Lung (tissue), 12 donors: ENCODE data around the gene EID2. TPM values are rescaled to one million over a fixed set of nuclear protein-coding genes. Genes with fewer than 3 reads are reported as not detected.

Experiments used
- ATAC-seq: fragments of 200-7000 bp; cut with Tn5 transposase; one replicate; pipeline ENCODE4 v1.9.1; 2020; ENCODE audit warnings: moderate number of reproducible peaks; ENCODE audit not compliant: insufficient read depth, low FRiP score
- DNase-seq, 3 donors: peaks; one replicate each; pipeline ENCODE4 v3.0.0-alpha.2; 2013 to 2017
- H3K27ac ChIP-seq, 2 donors: one replicate each; pipeline ENCODE4 v1.5.1; 2013; ENCODE audit warnings: mild to moderate bottlenecking in 2 of 2, moderate library complexity in 2 of 2, control low read depth in 1 of 2, inconsistent platforms in 1 of 2, low read depth in 1 of 2, low read length in 1 of 2
- H3K27me3 ChIP-seq, 3 donors: one replicate each; pipeline ENCODE4 v1.5.1; 2013; ENCODE audit warnings: low read length in 2 of 3; ENCODE audit not compliant: control insufficient read depth in 3 of 3, insufficient read depth in 3 of 3
- H3K36me3 ChIP-seq, 4 donors: one replicate each; pipeline ENCODE4 v1.5.1; 2013; ENCODE audit warnings: low read length in 4 of 4, mild to moderate bottlenecking in 1 of 4, moderate library complexity in 1 of 4; ENCODE audit not compliant: control insufficient read depth in 4 of 4, insufficient read depth in 4 of 4
- H3K4me1 ChIP-seq, 5 donors: one replicate each; pipeline ENCODE4 v1.5.1; 2013; ENCODE audit warnings: low read length in 5 of 5, mild to moderate bottlenecking in 2 of 5, moderate library complexity in 1 of 5; ENCODE audit not compliant: control insufficient read depth in 5 of 5, insufficient read depth in 5 of 5
- H3K4me3 ChIP-seq: one replicate; pipeline ENCODE4 v1.5.1; 2013; ENCODE audit warnings: mild to moderate bottlenecking, control low read depth, moderate library complexity
- H3K9ac ChIP-seq, 2 donors: one replicate each; pipeline ENCODE4 v1.5.1; 2013; ENCODE audit warnings: low read length in 2 of 2, control low read depth in 1 of 2; ENCODE audit not compliant: insufficient read depth in 1 of 2
- H3K9me3 ChIP-seq, 4 donors: one replicate each; pipeline ENCODE4 v1.5.1; 2013; ENCODE audit warnings: low read length in 3 of 4, mild to moderate bottlenecking in 1 of 4, moderate library complexity in 1 of 4; ENCODE audit not compliant: control insufficient read depth in 4 of 4, insufficient read depth in 3 of 4
- WGBS, 2 donors: extraction: QIAGEN DNeasy Blood & Tissue Kit; methylation state at CpG; one replicate each; pipeline ENCODE4 v1.1.7; 2013; 5-methylcytosine and 5-hydroxymethylcytosine counted together
- polyA plus RNA-seq, 2 donors: library from polyadenylated mRNA; stranded (reverse); fragments of 200-250 nt; gene quantifications; one replicate each; pipeline ENCODE4 v1.2.1, GENCODE V29; 2013
- total RNA-seq, 2 donors: library from RNA; depleted of rRNA in 1 of 2; stranded (reverse); fragments of >200 nt in 1 of 2; gene quantifications; one replicate each; pipeline ENCODE4 v1.2.1, GENCODE V29; 2014 to 2021
- TF ChIP-seq, protein P1 (sequence below): IDR thresholded peaks from 2 replicates; pipeline ENCODE4 v1.5.1; 2012; ENCODE audit warnings: mild to moderate bottlenecking; ENCODE audit errors: control extremely low read depth, extremely low read depth
- donor health status: control.
- donor health status: control.
- donor health status: Bipolar disorder and iron deficiency.
- donor health status: healthy.
- donor health status: DM: yes; HTN: yes; CAD: no.

The EID2 gene
- total and polyA plus RNA-seq, 4 donors, result 10.4 to 20.2 (median 12.4) TPM

DNA sequence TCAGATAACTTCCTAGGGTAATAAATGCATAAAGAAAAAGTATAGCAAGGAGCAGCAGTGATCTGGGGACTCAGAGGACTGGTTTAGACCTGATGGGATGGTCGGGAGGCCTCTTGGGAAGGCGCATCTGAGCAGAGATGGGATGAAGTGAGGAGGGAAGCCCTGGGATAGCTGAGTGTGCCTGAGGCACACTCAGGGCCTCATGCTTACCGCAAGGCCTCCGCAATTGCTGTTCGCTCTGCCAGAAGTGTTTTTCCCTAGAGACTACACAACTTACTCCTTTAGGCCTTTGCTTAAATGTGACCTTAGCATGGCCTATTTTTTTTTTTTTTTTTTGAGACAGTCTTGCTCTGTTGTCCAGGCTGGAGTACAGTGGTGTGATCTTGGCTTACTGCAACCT lies 45.3 kb downstream of the EID2 start:
- Histone ChIP-seq H3K4me3 (no peak overlapping the region), H3K27ac (no peak overlapping the region), H3K27me3 (peaks cover 10 to 19% (median 13%) of the 10 kb centered on the region in 3 donors), H3K4me1 (peaks cover 0 to 6% (median 0%) of the 10 kb centered on the region in 5 donors), H3K36me3 (peaks cover 2 to 6% (median 5%) of the 10 kb centered on the region in 4 donors), H3K9me3 (peaks cover 0 to 5% (median 0%) of the 10 kb centered on the region in 4 donors), H3K9ac (no peak overlapping the region)
- no peak for ATAC-seq
- DNase-seq, result no peak
- TF ChIP-seq, protein P1, sequence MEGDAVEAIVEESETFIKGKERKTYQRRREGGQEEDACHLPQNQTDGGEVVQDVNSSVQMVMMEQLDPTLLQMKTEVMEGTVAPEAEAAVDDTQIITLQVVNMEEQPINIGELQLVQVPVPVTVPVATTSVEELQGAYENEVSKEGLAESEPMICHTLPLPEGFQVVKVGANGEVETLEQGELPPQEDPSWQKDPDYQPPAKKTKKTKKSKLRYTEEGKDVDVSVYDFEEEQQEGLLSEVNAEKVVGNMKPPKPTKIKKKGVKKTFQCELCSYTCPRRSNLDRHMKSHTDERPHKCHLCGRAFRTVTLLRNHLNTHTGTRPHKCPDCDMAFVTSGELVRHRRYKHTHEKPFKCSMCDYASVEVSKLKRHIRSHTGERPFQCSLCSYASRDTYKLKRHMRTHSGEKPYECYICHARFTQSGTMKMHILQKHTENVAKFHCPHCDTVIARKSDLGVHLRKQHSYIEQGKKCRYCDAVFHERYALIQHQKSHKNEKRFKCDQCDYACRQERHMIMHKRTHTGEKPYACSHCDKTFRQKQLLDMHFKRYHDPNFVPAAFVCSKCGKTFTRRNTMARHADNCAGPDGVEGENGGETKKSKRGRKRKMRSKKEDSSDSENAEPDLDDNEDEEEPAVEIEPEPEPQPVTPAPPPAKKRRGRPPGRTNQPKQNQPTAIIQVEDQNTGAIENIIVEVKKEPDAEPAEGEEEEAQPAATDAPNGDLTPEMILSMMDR, result no peak
- WGBS, 2 donors, result 84 to 94% methylated on average over 5 of the region's 5 CpGs

DNA sequence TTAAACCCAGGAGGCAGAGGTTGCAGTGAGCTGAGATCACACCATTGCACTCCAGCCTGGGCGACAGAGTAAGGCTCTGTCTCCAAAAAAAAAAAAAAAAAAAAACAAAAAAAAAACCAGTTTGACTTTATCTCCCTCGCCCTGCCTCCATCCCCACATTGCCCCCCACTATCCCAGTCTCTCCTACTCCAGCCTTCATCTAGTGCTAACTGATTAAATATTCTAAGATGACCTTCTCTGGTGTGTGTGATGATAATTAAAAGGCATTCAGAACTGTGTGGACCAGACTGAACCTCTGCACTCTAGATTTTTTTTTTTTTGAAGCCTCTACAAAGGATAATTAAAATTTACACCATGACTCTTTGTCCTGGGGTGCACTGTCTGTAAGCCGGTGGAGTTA lies 47.2 kb downstream of the EID2 start:
- Histone ChIP-seq H3K4me1 (peaks cover 0 to under 1% (median 0%) of the 10 kb centered on the region in 5 donors), H3K9me3 (no peaks in the 10 kb centered on the region), H3K27me3 (peaks cover 2 to 6% (median 4%) of the 10 kb centered on the region in 3 donors), H3K27ac (no peak overlapping the region), H3K9ac (no peak overlapping the region), H3K4me3 (no peak overlapping the region), H3K36me3 (peaks cover 10 to 23% (median 16%) of the 10 kb centered on the region in 4 donors)
- 83% methylated on average over 3 of the region's 3 CpGs for WGBS, 2 donors
- ATAC-seq (no peak), DNase-seq (no peak)
- TF ChIP-seq, protein P1, result no peak

DNA sequence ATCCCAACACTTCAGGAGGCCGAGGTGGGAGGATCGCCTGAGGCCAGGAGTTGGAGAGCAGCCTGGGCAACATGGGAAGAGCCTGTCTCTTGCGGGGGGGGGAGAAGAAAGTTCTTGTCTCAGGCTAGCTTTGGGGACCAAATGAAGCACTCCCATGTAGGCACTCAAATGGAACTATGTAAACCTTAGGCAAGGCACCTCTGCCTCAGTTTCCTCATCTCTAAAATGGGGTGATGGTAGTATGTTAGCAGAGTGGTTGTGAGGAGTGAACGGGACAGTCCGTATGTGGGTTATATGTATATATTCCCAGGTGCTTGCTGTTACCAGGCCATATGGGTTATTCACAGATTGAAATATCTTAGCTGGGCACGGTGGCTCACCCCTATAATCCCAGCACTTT lies 47.7 kb downstream of the EID2 start:
- WGBS, 2 donors, result 96 to 97% methylated on average over 6 of the region's 6 CpGs
- no peak for ATAC-seq
- peaks cover 0 to 6% (median 3%) of the 10 kb centered on the region in 3 donors for H3K27me3 ChIP-seq
- peaks cover 10 to 25% (median 16%) of the 10 kb centered on the region in 4 donors for H3K36me3 ChIP-seq
- no peaks in the 10 kb centered on the region for H3K9me3 ChIP-seq
- no peak overlapping the region for H3K4me3 ChIP-seq
- H3K27ac ChIP-seq, result no peak overlapping the region
- TF ChIP-seq, protein P1, result no peak
- DNase-seq, result no peak
- H3K4me1 ChIP-seq, result no peaks in the 10 kb centered on the region
- no peak overlapping the region for H3K9ac ChIP-seq

DNA sequence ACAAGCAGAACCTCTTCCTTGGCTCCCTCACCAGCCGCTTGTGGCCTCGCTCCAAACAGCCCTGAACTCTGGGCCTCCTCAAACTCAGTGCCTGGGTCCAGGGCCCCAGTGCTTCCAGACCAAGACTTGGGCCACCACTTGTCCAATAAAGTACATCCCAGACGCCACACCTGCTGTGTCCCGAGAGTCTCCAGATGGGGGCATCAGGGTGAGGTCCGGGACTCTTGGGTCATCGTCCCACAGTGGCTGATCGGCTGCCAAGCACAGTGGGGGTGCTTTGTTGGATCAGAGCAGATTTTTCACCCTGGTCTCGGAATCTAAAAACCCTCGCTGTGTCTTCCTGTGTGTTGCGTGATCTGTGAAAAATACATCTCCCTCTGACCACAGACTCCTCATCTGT lies 50.2 kb downstream of the EID2 start:
- 85 to 88% methylated on average over 10 of the region's 10 CpGs for WGBS, 2 donors
- H3K36me3 ChIP-seq, result peaks cover 10 to 40% (median 29%) of the 10 kb centered on the region in 4 donors
- H3K9ac ChIP-seq, result no peak overlapping the region
- no peak overlapping the region for H3K4me3 ChIP-seq
- no peak overlapping the region for H3K27ac ChIP-seq
- no peaks in the 10 kb centered on the region for H3K27me3 ChIP-seq
- no peak for ATAC-seq
- no peaks in the 10 kb centered on the region for H3K9me3 ChIP-seq
- DNase-seq, result no peak
- TF ChIP-seq, protein P1, result no peak
- no peaks in the 10 kb centered on the region for H3K4me1 ChIP-seq
